ENCODE measurements around the gene CALML4.
A peak's percentile ranks its signal among the peaks of the same experiment; 100 is the strongest.
"Not testable (repeated sequence)": the region's sequence is repeated elsewhere in the genome, so short reads cannot be mapped to it uniquely, and the experiment has no call there.

CALML4 gene

DNA sequence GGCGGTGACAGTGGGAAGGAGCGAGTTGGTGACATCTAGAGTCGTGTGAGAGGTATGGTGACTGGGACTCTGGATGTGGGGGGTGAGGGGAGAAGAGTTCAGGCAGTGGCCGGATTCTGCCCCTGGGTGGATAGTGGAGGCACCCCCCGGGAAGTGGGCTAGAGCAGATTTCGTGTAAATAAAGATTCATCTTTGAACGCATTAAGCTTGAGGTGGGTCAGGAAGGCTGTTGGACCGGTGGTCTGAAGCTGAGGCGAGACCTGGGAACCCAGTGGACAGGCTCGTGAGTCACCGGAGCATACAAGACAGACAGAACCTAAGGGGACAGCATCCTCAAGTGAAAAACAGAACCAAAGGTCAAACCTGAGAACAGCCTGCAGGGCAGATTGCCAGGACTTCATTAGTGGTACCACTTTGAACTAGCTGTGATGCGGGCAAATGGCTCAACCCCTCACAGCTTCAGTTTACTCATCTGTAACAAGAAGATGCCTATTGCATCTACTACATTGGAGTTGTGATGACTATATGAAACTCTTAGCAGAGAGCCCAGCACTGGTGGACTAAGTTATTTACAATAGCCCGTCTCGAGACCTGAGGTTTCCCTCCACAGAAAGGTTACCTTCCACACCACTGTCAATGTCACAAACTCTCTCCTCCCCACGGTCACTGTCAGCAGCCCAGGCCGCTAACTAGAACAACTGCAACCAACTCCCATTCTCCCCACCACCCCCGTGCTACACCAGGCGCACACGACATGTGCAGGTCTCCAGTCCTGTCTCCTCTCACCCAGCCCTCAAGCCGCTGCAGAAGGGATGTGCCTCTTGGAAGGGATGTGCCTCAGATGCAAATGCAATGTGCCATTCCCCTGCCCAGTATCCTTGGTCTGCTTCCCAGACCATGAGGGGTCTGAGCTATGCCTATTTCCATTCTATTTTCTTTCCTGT is 25.3 kb upstream of the CALML4 start:
- CTCF ChIA-PET = interaction anchor here (0.8 to 1.9 kb wide), 4 partner anchors 23 to 390 kb away, joined by 3 to 6 read pairs (median 4); no protein-coding TSS in a partner anchor
- H3K9me3 Mint-ChIP-seq = no peaks in the 10 kb centered on the region
- DNase-seq = no peak
- peaks cover 6% of the 10 kb centered on the region for H3K36me3 Mint-ChIP-seq
- H3K4me3 Mint-ChIP-seq = peak overlapping the region; percentile 90
- H3K27me3 Mint-ChIP-seq = peaks cover 29% of the 10 kb centered on the region
- peaks cover 36% of the 10 kb centered on the region for H3K4me1 Mint-ChIP-seq
- H3K27ac Mint-ChIP-seq = peak overlapping the region; percentile 91

DNA sequence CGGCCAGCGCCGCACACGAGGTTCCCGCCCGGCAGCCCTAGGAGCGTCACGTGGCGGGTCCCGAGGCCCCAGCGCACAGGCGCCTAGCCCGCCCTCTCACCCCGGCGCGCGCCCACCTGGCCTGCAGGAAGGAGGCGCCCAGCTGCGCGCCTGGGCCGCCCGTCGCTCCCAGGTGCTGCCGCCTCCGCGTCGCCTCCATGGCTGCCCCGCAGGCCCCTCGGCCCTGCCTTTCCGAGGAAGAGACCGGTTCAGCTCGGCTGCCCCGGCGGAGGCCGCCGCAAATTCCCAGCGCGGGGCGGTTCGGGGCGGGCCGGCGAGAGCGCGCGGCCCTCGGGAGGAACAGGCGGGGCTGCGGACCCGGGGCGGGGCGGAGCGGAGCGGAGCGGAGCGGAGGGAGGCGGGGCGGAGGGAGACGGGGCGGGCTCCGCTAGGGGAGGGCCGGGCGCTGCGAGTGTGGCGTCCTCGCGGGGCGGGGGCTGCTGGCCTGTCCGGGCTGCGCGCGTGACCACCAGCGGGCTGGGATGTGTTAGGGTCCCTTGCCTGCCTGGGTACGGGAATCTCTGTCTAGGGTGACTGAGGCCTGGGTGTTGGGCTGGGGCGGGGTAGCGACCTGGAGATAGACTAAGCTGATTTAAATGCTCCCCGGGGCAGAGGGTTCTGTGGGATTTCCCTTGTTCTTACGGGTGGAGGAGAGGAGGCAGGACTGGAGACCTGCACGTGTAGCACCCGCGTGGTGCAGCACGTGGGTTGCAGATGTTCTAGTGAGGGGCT is 24.4 kb upstream of the CALML4 start, which contains the start of gene CLN6:
Gene CLN6 (minus strand): TSS at position 343 of the 771 bp plus-strand sequence. CDS start 144 bp downstream, at position 199.
- CTCF ChIA-PET = interaction anchor here (1.5 to 1.9 kb wide), 4 partner anchors 18 to 389 kb away, joined by 3 to 6 read pairs (median 6); no protein-coding TSS in a partner anchor
- no peaks in the 10 kb centered on the region for H3K9me3 Mint-ChIP-seq
- H3K36me3 Mint-ChIP-seq = peaks cover 12% of the 10 kb centered on the region
- peak within 1 kb of the TSS; percentile 90 for H3K4me3 Mint-ChIP-seq
- DNase-seq = peak; percentile 88
- peak within 1 kb of the TSS; percentile 91 for H3K27ac Mint-ChIP-seq
- H3K4me1 Mint-ChIP-seq = peaks cover 45% of the 10 kb centered on the region
- peaks cover 29% of the 10 kb centered on the region for H3K27me3 Mint-ChIP-seq

DNA sequence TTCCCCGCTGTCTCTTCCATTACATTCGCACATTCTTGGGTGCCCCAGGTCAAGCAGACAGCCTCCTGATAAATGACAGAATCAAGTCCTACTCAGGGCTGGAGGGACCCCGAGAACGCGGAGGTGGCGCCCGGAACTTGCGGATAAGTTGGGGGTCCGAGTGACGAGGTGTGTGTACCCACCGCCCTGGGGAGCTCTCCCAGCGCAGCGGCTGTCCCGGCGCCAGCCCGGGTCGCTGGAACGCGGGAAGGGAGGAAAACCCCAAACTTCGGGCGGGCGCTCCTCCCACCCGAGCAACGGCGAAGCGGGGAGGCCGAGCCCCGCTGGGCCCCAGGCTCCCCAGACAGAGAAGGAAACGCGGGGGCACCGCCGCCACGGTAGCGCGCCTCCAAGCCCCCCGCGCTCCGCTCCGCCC is 23.8 kb upstream of the CALML4 start:
- Mint-ChIP-seq H3K27ac (peak overlapping the region; percentile 79), H3K36me3 (peaks cover 15% of the 10 kb centered on the region), H3K27me3 (peaks cover 29% of the 10 kb centered on the region), H3K4me1 (peaks cover 48% of the 10 kb centered on the region), H3K9me3 (no peaks in the 10 kb centered on the region), H3K4me3 (peak overlapping the region; percentile 90)
- CTCF ChIA-PET = interaction anchor here (0.6 to 1.6 kb wide), 5 partner anchors 17 to 353 kb away, joined by 3 to 6 read pairs (median 3); no protein-coding TSS in a partner anchor
- DNase-seq = no peak

DNA sequence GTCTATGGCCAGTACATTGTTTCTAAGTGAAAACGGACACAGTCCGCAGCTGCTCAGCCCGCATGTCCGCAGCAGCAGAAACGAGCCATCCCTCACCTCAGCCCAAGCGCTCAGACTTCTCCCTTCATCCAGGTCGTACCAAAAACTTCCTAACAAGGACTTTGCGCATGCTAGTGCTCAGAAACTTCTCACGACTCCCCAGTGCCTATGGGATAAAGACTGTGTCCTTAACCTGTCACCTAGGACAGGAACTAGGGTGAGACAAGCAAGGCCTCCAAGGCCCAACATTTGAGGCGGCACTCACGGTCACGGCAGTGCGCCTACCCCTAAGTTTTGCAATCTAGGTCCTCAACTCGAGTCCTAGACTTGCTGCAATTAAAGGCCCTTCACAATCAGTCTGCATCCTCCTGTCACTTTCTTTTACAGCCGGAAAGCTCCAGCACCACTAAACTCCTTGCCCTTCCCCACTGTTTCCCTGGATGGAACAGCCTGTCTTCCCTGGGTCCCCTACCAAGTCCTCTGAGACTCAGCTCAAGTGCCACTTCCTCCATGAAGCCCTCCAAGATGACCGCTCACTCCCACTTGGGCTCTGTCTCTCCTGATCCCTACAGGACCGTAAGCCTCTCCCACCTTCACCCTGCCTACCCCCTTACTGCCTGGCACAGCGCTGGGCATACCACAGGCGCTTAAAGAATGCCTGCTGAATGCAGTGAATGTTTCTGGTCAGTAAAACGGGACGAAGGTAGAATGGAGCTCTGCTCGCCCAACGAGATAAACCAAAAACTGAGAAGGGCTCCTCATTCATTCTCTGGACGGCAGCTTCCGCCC is 23.2 kb upstream of the CALML4 start:
- H3K4me1 Mint-ChIP-seq = peaks cover 48% of the 10 kb centered on the region
- no peaks in the 10 kb centered on the region for H3K9me3 Mint-ChIP-seq
- no peak for DNase-seq
- H3K4me3 Mint-ChIP-seq = peak overlapping the region; percentile 90
- H3K27ac Mint-ChIP-seq = peak overlapping the region; percentile 79
- CTCF ChIA-PET = interaction anchor here (0.6 to 1.6 kb wide), 5 partner anchors 17 to 353 kb away, joined by 3 to 6 read pairs (median 3); no protein-coding TSS in a partner anchor
- H3K36me3 Mint-ChIP-seq = peaks cover 16% of the 10 kb centered on the region
- peaks cover 24% of the 10 kb centered on the region for H3K27me3 Mint-ChIP-seq

DNA sequence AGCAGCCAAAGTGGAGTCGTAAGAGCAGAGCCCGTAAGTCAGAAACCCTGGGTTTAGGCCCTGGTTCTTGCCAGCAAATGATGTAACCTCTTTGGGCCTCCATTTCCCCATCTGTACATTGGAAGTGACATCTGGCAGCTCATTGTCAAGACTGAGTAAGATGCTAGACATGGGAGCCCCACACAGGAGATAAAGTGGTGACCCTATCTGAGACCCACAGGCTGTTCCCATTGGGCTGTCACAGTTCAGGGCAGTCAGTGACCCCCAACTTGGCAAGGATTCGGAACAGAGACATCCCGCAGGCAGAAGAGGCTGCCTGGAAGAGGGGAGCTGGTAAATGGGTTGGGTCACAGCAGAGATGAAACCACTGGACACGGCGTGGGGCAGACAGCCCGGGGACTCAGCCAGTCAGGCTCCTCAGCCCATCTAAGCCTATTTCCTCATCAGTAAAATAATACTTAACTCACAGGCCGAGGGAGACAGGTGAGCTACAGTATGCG is 22.6 kb upstream of the CALML4 start:
- DNase-seq = no peak
- Mint-ChIP-seq H3K4me3 (peak overlapping the region; percentile 90), H3K36me3 (peaks cover 21% of the 10 kb centered on the region), H3K27ac (peak overlapping the region; percentile 45), H3K27me3 (peaks cover 19% of the 10 kb centered on the region), H3K9me3 (no peaks in the 10 kb centered on the region), H3K4me1 (peaks cover 50% of the 10 kb centered on the region)
- CTCF ChIA-PET = interaction anchor here (0.9 to 1.6 kb wide), 5 partner anchors 16 to 79 kb away, joined by 3 to 6 read pairs (median 4); no protein-coding TSS in a partner anchor

DNA sequence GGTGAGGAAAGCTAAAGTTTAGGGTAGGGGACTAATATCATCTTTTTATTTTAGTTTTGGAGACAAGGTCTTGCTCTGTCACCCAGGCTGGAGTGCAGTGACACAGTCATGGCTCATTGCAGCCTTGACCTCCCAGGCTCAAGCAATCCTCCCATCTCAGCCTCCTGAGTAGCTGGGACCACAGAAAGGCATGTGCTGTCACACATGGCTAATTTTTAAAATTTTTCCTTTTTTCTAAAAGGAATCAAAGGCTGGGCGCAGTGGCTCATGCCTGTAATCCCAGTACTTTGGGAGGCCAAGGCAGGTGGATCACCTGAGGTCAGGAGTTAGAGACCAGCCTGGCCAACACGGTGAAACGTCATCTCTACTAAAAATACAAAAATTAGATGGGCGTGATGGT is 20.3 kb upstream of the CALML4 start:
- Mint-ChIP-seq H3K27ac (peak overlapping the region; percentile 56), H3K36me3 (peaks cover 22% of the 10 kb centered on the region), H3K4me1 (peaks cover 45% of the 10 kb centered on the region)
- H3K4me3 Mint-ChIP-seq, H3K9me3 Mint-ChIP-seq, CTCF ChIA-PET, DNase-seq, H3K27me3 Mint-ChIP-seq: not testable (repeated sequence)

DNA sequence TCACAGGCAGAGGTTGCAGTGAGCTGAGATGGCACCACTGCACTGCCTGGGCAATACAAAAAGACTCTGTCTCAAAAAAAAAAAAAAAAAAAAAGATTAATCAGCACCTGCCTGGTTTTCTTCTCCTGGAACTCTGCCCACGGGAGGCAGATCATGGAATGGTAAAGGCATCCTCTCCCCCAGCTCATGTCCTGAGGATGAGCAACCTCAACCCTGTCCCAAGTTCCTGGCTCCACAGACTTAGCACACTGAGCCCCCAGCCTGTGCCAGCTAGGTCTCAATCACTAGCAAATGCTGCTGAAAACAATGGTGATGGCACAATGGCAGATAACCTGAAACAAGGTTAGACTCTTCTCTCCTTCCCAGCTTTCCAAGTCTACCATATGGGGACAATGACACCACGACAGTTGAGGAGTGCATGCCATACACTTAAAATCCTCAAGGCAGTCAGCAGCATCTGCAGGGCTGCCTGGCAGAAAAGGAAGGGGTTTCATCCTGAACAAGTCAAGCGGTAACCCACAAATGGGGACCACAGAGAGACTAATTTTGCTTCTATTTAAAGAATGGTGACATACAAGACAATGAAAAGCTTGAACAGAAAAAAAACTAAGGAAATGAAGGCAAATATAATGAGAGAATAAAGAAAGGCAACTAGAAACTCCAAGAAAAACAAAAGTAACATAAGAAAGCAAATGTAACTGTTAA is 19.6 kb upstream of the CALML4 start:
- H3K9me3 Mint-ChIP-seq = no peaks in the 10 kb centered on the region
- H3K4me1 Mint-ChIP-seq = peaks cover 39% of the 10 kb centered on the region
- H3K27ac Mint-ChIP-seq = peak overlapping the region; percentile 56

DNA sequence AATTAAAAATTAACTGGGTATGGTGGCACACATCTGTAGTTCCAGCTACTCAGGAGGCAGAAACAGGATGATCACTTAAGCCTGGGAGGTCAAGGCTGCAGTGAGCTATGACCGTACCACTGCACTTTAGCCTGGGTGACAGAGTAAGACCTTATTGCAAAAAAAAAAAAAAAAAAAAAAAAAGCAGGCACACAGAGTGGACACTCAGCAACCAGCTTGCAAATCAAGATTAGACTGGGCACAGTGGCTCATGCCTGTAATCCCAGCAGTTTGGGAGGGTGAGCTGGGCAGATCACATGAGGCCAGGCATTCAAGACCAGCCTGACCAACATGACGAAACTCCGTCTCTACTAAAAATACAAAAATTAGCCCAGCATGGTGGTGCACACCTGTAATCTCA is 19.0 kb upstream of the CALML4 start:
- CTCF ChIA-PET = interaction anchor here (1.0 kb wide), 1 partner anchor 13 kb away, joined by 4 read pairs; no protein-coding TSS in a partner anchor
- Mint-ChIP-seq H3K27me3 (no peaks in the 10 kb centered on the region), H3K36me3 (peaks cover 22% of the 10 kb centered on the region), H3K9me3 (no peaks in the 10 kb centered on the region), H3K4me3 (no peak overlapping the region), H3K4me1 (peaks cover 39% of the 10 kb centered on the region), H3K27ac (no peak overlapping the region)
- no peak for DNase-seq

More for the DNA sequence above, 19.6 kb upstream of the CALML4 start:
- CTCF ChIA-PET = interaction anchor here (1.0 kb wide), 1 partner anchor 14 kb away, joined by 4 read pairs; no protein-coding TSS in a partner anchor
- Mint-ChIP-seq H3K36me3 (peaks cover 22% of the 10 kb centered on the region), H3K27me3 (no peaks in the 10 kb centered on the region), H3K4me3 (no peak overlapping the region)
- DNase-seq = peak; percentile 43

DNA sequence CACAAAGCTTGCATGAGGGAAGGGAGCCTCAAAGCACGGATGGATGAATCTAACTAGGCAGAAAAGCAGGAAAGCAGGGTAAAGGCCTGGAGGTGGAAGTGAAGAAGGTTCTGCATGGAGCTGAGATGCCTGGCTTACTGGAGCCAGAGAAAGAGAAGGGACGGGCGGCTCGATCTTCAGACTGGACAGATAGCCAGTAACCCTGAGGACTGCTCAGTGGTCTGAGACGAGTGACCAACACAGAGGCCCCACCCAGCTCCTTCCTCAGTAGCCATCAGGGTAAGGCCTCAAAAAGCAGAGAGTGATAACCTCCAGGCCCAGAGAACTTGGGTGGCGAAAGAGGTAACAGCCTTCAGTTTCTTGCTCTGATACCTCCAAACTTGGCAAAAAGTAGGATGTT is 18.0 kb upstream of the CALML4 start:
- CTCF ChIA-PET = no interaction called here
- no peak overlapping the region for H3K4me3 Mint-ChIP-seq
- H3K27ac Mint-ChIP-seq = no peak overlapping the region
- H3K27me3 Mint-ChIP-seq = no peaks in the 10 kb centered on the region
- H3K4me1 Mint-ChIP-seq = peaks cover 31% of the 10 kb centered on the region
- peaks cover 19% of the 10 kb centered on the region for H3K36me3 Mint-ChIP-seq
- DNase-seq = no peak
- no peaks in the 10 kb centered on the region for H3K9me3 Mint-ChIP-seq

DNA sequence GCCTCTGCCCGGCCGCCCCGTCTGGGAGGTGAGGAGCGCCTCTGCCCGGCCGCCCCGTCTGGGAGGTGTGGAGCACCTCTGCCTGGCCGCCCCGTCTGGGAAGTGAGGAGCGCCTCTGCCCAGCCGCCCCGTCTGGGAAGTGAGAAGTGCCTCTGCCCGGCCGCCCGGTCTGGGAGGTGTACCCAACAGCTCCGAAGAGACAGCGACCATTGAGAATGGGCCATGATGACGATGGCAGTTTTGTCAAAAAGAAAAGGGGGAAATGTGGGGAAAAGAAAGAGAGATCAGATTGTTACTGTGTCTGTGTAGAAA is 17.3 kb upstream of the CALML4 start:
- CTCF ChIA-PET = not testable (repeated sequence)
- peaks cover 23% of the 10 kb centered on the region for H3K36me3 Mint-ChIP-seq

DNA sequence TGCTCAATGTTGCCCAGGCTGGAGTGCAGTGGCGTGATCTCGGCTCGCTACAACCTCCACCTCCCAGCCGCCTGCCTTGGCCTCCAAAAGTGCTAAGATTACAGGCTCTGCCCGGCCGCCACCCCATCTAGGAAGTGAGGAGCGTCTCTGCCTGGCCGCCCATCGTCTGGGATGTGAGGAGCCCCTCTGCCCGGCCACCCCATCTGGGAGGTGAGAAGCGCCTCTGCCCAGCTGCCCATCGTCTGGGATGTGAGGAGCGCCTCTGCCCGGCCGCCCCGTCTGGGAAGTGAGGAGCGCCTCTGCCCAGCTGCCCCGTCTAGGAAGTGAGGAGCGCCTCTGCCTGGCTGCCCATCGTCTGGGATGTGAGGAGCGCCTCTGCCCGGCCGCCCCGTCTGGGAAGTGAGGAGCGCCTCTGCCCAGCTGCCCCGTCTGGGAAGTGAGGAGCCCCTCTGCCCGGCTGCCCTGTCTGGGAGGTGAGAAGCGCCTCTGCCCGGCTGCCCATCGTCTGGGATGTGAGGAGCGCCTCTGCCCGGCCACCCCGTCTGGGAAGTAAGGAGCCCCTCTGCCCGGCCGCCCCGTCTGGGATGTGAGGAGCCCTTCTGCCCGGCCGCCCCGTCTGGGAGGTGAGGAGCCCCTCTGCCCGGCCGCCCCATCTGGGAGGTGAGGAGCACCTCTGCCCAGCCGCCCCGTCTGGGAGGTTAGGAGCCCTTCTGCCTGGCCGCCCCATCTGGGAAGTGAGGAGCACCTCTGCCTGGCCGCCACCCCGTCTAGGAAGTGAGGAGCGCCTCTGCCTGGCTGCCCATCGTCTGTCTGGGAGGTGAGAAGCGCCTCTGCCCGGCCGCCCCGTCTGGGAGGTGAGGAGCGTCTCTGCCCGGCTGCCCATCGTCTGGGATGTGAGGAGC is 16.6 kb upstream of the CALML4 start:
- DNase-seq, H3K27ac Mint-ChIP-seq, H3K27me3 Mint-ChIP-seq, H3K4me3 Mint-ChIP-seq, H3K9me3 Mint-ChIP-seq, CTCF ChIA-PET: not testable (repeated sequence)
- peaks cover 25% of the 10 kb centered on the region for H3K36me3 Mint-ChIP-seq
- H3K4me1 Mint-ChIP-seq = peaks cover 20% of the 10 kb centered on the region

More for the DNA sequence above, 17.3 kb upstream of the CALML4 start:
- not testable (repeated sequence) for H3K27me3 Mint-ChIP-seq, DNase-seq, H3K27ac Mint-ChIP-seq, H3K4me3 Mint-ChIP-seq, H3K9me3 Mint-ChIP-seq
- peaks cover 23% of the 10 kb centered on the region for H3K4me1 Mint-ChIP-seq

DNA sequence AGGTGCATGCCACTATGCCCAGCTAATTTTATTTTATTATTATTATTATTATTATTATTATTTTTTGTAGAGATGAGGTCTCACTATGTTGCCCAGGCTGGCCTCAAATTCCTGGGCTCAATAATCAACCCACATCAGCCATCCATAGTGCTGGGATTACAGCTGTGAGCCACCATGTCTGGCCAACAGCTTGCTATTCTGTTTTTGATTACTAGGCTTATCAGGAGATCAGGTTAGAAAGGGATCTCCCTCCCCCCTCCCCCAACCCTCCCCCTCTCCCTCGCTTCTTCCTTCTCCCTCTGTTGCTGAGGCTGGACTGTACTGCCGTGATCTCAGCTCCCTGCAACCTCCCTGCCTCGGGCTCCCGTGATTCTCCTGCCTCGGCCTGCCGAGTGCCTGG is 15.8 kb upstream of the CALML4 start:
- CTCF ChIA-PET = interaction anchor here (1.2 kb wide), 1 partner anchor 11 kb away, joined by 3 read pairs; no protein-coding TSS in a partner anchor
- H3K27me3 Mint-ChIP-seq = no peaks in the 10 kb centered on the region
- H3K36me3 Mint-ChIP-seq = peaks cover 25% of the 10 kb centered on the region
- no peak for DNase-seq
- peaks cover 14% of the 10 kb centered on the region for H3K4me1 Mint-ChIP-seq
- no peak overlapping the region for H3K4me3 Mint-ChIP-seq
- H3K27ac Mint-ChIP-seq = no peak overlapping the region
- H3K9me3 Mint-ChIP-seq = no peaks in the 10 kb centered on the region
